Subcutaneous abdominal adipose tissue (tissue), 5 donors: Measurements from ENCODE around the gene SLC16A13.
A peak's percentile ranks its signal among the peaks of the same experiment; 100 is the strongest.

Experiments
- H3K27ac ChIP-seq: one replicate; pipeline ENCODE4 v1.7.0; 2013; ENCODE audit warnings: low read depth, mild to moderate bottlenecking, inconsistent platforms, low read length, moderate library complexity
- H3K27me3 ChIP-seq, 5 donors: one replicate each; pipeline ENCODE4 v1.7.0; 2013; ENCODE audit warnings: low read length in 5 of 5, inconsistent platforms in 1 of 5; ENCODE audit not compliant: control insufficient read depth in 5 of 5, insufficient read depth in 4 of 5
- H3K36me3 ChIP-seq, 5 donors: one replicate each; pipeline ENCODE4 v1.7.0; 2013; ENCODE audit warnings: low read length in 5 of 5; ENCODE audit not compliant: control insufficient read depth in 5 of 5, insufficient read depth in 5 of 5
- H3K4me1 ChIP-seq, 5 donors: one replicate each; pipeline ENCODE4 v1.7.0; 2013; ENCODE audit warnings: low read length in 5 of 5, mild to moderate bottlenecking in 3 of 5, moderate library complexity in 1 of 5; ENCODE audit not compliant: control insufficient read depth in 5 of 5, insufficient read depth in 5 of 5
- H3K4me3 ChIP-seq, 5 donors: one replicate each; pipeline ENCODE4 v1.7.0; 2013; ENCODE audit warnings: low read length in 5 of 5, low read depth in 1 of 5
- H3K9ac ChIP-seq, 5 donors: one replicate each; pipeline ENCODE4 v1.7.0; 2013; ENCODE audit warnings: low read length in 5 of 5, mild to moderate bottlenecking in 4 of 5, moderate library complexity in 3 of 5
- H3K9me3 ChIP-seq, 5 donors: one replicate each; pipeline ENCODE4 v1.7.0; 2013; ENCODE audit warnings: low read length in 5 of 5; ENCODE audit not compliant: control insufficient read depth in 5 of 5
- donor health status: healthy.
- donor health status: healthy.
- donor health status: healthy.
- donor health status: healthy.
- donor health status: healthy.

The SLC16A13 gene

GRCh38 chr17:7026471-7027115 is 9.2 kb upstream of the SLC16A13 start:
- H3K36me3 ChIP-seq = peaks cover 0 to 21% (median 13%) of the 10 kb centered on the region in 5 donors
- H3K4me1 ChIP-seq = peaks cover under 1 to 79% (median 33%) of the 10 kb centered on the region in 5 donors
- H3K9me3 ChIP-seq = no peaks in the 10 kb centered on the region
- H3K4me3 ChIP-seq = peak overlapping the region in 3 of 5 donors; percentile 17 to 50 (median 33)
- peak overlapping the region; percentile 89 for H3K27ac ChIP-seq
- peak overlapping the region in 2 of 5 donors; percentile 39 to 61 for H3K9ac ChIP-seq
- H3K27me3 ChIP-seq = no peaks in the 10 kb centered on the region

GRCh38 chr17:7027335-7027734 is 8.5 kb upstream of the SLC16A13 start:
- Histone ChIP-seq H3K4me3 (peak overlapping the region in 1 of 5 donors; percentile 50), H3K9me3 (no peaks in the 10 kb centered on the region), H3K27me3 (no peaks in the 10 kb centered on the region), H3K9ac (peak overlapping the region in 2 of 5 donors; percentile 4 to 12), H3K27ac (peak overlapping the region; percentile 89), H3K36me3 (peaks cover 0 to 21% (median 13%) of the 10 kb centered on the region in 5 donors), H3K4me1 (peaks cover 0 to 78% (median 25%) of the 10 kb centered on the region in 5 donors)

GRCh38 chr17:7029096-7029495 is 6.7 kb upstream of the SLC16A13 start:
- Histone ChIP-seq H3K4me1 (peaks cover 0 to 66% (median 14%) of the 10 kb centered on the region in 5 donors), H3K27ac (peak overlapping the region; percentile 89), H3K9ac (peak overlapping the region in 1 of 5 donors; percentile 20), H3K4me3 (no peak overlapping the region), H3K27me3 (no peaks in the 10 kb centered on the region), H3K9me3 (no peaks in the 10 kb centered on the region), H3K36me3 (peaks cover 0 to 21% (median 13%) of the 10 kb centered on the region in 5 donors)

GRCh38 chr17:7029659-7030058 is 6.2 kb upstream of the SLC16A13 start:
- Histone ChIP-seq H3K9ac (no peak overlapping the region), H3K9me3 (no peaks in the 10 kb centered on the region), H3K4me3 (no peak overlapping the region), H3K27me3 (no peaks in the 10 kb centered on the region), H3K4me1 (peaks cover 0 to 63% (median 12%) of the 10 kb centered on the region in 5 donors), H3K36me3 (peaks cover 0 to 19% (median 13%) of the 10 kb centered on the region in 5 donors), H3K27ac (peak overlapping the region; percentile 89)

GRCh38 chr17:7034955-7035590 is 742 bp upstream of the SLC16A13 start:
- peaks cover 0 to 32% (median 22%) of the 10 kb centered on the region in 5 donors for H3K4me1 ChIP-seq
- H3K27ac ChIP-seq = peak overlapping the region; percentile 85
- H3K27me3 ChIP-seq = peaks cover 0 to 4% (median 2%) of the 10 kb centered on the region in 5 donors
- H3K9me3 ChIP-seq = no peaks in the 10 kb centered on the region
- H3K9ac ChIP-seq = peak overlapping the region in 4 of 5 donors; percentile 24 to 72 (median 40)
- peak overlapping the region; percentile 22 to 83 (median 71) for H3K4me3 ChIP-seq
- H3K36me3 ChIP-seq = peaks cover 0 to 3% (median 0%) of the 10 kb centered on the region in 5 donors

- H3K9ac ChIP-seq = peak overlapping the region in 1 of 5 donors; percentile 33
- no peak overlapping the region for H3K27ac ChIP-seq
- no peak overlapping the region for H3K4me3 ChIP-seq
- H3K27me3 ChIP-seq = peaks cover 8 to 19% (median 17%) of the 10 kb centered on the region in 5 donors
- H3K4me1 ChIP-seq = peaks cover 0 to 38% (median 34%) of the 10 kb centered on the region in 5 donors
- no peaks in the 10 kb centered on the region for H3K9me3 ChIP-seq
- no peaks in the 10 kb centered on the region for H3K36me3 ChIP-seq
Measured at GRCh38 chr17:7038025-7038862, 2.4 kb downstream of the SLC16A13 start.

- no peak overlapping the region for H3K4me3 ChIP-seq
- H3K9me3 ChIP-seq = no peaks in the 10 kb centered on the region
- H3K4me1 ChIP-seq = peaks cover 0 to 42% (median 42%) of the 10 kb centered on the region in 5 donors
- H3K9ac ChIP-seq = no peak overlapping the region
- peaks cover 14 to 28% (median 25%) of the 10 kb centered on the region in 5 donors for H3K27me3 ChIP-seq
- H3K36me3 ChIP-seq = no peaks in the 10 kb centered on the region
- H3K27ac ChIP-seq = no peak overlapping the region
Measured at GRCh38 chr17:7039832-7040231, 4.0 kb downstream of the SLC16A13 start.

- Histone ChIP-seq H3K9ac (peak overlapping the region in 1 of 5 donors; percentile 47), H3K27me3 (peaks cover 14 to 29% (median 28%) of the 10 kb centered on the region in 5 donors), H3K27ac (no peak overlapping the region), H3K9me3 (no peaks in the 10 kb centered on the region), H3K4me3 (peak overlapping the region in 2 of 5 donors; percentile 34 to 62), H3K36me3 (no peaks in the 10 kb centered on the region), H3K4me1 (peaks cover 0 to 32% (median 28%) of the 10 kb centered on the region in 5 donors)
Measured at GRCh38 chr17:7041607-7042500, 6.0 kb downstream of the SLC16A13 start.
